Vagina (tissue), 2 donors: Measurements from ENCODE around the gene MTHFD1L.

Experiments
- POLR2A ChIP-seq, 2 donors: fragments of 450-650 bp; IDR thresholded peaks; one replicate each; pipeline ENCODE4 v1.6.1; 2017; ENCODE audit warnings: antibody characterized with exemption in 2 of 2, mild to moderate bottlenecking in 2 of 2, moderate library complexity in 2 of 2
- POLR2AphosphoS5 ChIP-seq, 2 donors: sonication (generic); formaldehyde crosslinking; IDR thresholded peaks; one replicate each; pipeline ENCODE4 v1.9.0; 2017; ENCODE audit warnings: antibody characterized with exemption in 2 of 2, mild to moderate bottlenecking in 2 of 2, low read depth in 1 of 2; ENCODE audit not compliant: insufficient read depth in 1 of 2
- TF ChIP-seq, protein P1 (sequence below), 3 experiments: fragments of 450-650 bp in 2 of 3; fragments of 200-600 bp in 1 of 3; sonication (generic) in 1 of 3; IDR thresholded peaks; one replicate each; pipeline ENCODE4 v1.5.1; 2017 to 2019; ENCODE audit warnings: antibody characterized with exemption in 3 of 3, mild to moderate bottlenecking in 2 of 3, moderate library complexity in 2 of 3

DNA sequence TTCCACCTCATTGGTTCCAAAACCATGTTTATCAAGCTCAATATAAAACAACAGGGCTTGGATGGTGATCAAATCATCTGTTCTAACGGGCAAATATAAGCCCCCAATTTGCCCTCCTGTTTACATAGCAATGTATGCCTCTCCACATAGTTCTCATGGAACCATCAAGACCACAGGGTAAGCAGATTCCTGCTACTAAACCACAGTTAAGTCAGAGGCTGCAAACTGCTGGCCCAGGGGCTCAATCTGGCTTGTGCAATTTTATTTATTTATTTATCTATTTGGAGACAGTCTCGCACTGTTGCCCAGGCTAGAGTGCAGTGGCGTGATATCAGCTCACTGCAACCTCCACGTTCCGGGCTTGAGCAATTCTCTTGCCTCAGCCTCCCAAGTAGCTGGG, 18.9 kb upstream of the MTHFD1L start:
- no peak for TF ChIP-seq POLR2AphosphoS5 (IDR thresholded peaks at IDR 0.05; ENCODE audit: insufficient read depth in 1 of 2, low read depth in 1 of 2)
- TF ChIP-seq, protein P1, sequence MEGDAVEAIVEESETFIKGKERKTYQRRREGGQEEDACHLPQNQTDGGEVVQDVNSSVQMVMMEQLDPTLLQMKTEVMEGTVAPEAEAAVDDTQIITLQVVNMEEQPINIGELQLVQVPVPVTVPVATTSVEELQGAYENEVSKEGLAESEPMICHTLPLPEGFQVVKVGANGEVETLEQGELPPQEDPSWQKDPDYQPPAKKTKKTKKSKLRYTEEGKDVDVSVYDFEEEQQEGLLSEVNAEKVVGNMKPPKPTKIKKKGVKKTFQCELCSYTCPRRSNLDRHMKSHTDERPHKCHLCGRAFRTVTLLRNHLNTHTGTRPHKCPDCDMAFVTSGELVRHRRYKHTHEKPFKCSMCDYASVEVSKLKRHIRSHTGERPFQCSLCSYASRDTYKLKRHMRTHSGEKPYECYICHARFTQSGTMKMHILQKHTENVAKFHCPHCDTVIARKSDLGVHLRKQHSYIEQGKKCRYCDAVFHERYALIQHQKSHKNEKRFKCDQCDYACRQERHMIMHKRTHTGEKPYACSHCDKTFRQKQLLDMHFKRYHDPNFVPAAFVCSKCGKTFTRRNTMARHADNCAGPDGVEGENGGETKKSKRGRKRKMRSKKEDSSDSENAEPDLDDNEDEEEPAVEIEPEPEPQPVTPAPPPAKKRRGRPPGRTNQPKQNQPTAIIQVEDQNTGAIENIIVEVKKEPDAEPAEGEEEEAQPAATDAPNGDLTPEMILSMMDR (IDR thresholded peaks at IDR 0.05), result no peak
- TF ChIP-seq POLR2A (IDR thresholded peaks at IDR 0.05), result no peak
